ENCODE results near the gene TSSC4.

Gene TSSC4

DNA sequence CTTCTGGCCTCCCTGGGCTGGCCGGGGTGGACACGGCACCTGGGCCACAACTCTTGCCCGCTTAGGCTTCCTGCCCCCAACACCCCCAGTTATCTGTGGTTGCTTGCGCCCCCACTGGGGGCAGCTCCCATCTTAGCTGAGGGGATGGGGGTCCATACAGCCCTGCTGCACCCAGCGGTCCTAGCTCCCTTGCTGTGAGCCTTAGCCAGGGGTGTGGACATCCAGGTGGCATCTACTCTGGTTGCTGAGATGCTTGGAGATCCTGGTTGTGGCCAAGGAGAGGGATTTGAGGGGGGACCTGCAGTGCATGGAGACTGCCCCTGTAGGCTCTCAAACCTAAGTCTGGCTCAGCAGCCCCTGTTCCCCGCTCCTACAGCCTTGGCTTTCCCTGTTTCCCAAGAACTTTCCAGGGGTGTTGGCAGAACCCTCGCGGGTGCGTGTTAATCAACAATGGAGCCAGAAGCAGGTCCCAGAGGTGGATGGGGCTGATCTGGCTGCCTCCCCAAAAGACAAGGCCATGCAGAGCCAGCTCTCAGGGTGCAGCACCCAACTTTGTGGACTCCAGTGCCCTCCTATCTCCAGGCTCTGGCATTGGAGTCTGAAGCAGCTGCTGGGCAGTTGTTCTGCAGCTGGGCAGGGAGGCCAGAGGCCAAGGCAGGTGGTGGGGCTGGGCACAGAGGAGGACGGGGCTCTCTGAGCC, 47.6 kb downstream of the TSSC4 start:
- no peak for DNase-seq (ENCODE audit: low read depth)
- no peak for TF ChIP-seq CTCF (conservative IDR thresholded peaks at IDR 0.05; ENCODE audit: low read length)
- no peak overlapping the region for H3K4me3 ChIP-seq (ENCODE audit: low read length)

DNA sequence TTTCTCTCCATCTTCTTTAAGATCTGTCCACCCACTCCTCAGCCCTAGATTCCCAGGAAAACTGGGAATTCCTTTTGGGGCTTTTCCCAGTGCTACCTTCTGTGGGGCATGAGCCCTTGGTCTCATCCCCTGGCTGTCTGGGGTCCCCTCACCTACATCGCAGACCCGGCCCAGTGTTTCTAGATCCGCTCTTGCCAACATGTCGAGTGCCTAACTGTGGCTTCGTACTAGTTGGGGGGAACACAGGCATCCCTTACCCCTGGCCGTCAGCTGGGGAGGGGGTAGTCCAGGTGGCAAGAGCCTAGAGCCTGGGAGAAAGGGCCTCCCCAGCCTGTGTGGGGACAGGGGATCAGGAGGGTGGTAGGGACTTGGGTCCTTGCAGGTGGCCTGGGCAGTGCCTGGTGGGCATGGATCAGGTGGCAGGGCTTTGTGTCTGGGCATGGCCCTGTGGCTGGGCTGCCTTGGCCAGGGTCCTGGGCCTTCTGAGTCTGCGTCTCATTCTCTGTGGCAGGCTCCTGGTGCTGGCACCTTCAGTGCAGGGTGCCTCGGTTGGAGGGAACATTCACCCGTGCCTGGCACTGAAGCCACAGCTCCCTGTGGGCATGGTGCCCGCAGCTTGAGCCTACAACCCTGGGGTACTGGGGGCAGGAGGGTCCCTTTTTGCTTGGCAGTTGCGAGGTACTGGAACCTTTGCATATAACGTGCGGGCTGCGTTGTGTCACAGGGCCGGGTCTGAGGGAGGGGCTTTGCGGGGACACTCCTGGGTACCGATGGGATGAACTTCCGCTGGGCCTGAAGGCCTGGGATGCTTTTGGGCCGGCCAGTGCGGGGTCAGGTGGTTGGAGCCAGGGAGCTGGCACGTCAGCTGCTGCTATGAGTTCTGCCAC, 48.4 kb downstream of the TSSC4 start:
- no peak for DNase-seq (ENCODE audit: low read depth)
- no peak overlapping the region for H3K4me3 ChIP-seq (ENCODE audit: low read length)
- no peak for TF ChIP-seq CTCF (conservative IDR thresholded peaks at IDR 0.05; ENCODE audit: low read length)

DNA sequence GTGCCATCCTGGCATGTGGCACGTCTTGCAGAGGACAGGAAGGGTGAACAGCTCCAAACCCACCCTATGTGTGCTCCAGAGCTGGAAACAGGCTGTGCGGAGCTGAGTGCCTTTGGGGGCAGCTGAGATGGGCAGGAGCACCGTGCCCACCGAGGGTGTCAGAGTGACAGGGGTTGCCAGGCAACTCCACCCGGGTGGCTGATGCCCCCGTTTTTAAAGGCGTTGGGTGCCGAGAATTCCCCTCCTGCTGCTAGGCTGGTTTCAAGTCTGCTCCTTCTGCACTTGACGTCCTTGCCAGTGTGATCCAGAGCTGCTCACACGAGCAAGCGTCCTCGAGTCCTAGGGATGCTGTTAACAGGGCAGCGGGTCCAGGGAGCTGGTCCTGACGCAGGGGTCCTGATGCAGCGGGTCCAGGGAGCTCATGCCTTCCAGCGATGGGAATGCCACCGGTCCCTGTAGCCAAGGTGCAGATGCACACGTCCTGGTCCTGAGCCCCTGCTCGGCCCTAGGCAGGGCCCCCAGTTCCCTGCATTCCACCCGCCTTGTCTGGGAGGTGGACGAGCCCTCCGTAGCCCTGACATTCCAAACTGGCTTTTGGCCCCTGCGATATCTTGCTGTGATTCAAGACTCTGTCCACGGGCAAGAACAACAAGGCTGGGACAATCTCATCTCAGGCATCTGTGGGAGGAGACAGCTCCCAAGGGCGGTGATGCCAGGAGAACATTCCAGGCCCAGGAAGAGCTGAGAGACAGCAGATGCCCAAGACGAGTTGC, 49.2 kb downstream of the TSSC4 start:
- TF ChIP-seq CTCF (conservative IDR thresholded peaks at IDR 0.05; ENCODE audit: low read length): no peak

DNA sequence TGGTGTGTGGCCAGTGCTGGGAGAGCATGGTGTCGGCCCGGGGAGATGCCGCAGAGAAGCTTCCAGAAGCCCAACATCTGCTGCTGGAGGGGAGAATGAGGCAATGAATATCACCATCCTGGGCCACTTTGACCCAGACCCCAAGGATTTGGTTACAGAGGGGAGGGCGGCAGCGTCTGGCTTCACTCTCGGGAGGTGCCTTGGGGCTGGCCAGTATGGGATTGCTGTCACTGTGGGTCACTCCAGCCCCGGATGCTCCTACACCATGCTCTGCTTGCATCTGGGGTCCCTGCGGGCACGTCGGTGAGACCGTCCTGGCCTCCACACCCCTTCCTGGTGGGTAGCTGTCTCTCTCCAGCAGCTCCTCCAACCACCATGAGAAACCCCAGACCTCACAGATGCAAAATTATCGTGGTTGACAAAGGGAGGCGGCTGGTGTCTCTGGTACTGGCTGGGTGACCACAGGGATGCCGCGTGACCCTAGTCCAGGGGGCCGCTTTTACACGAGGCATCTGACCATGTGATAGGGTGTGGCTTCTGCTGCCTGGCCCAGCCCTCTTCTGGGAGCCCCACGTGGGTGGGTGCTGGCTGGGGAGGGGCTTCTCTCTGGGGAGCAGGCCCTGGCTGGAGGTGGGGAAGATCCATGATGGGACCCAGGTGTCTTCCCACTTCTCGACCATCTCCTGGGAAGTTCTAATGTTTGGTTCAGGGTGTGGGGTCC, 49.9 kb downstream of the TSSC4 start:
- no peak overlapping the region for H3K4me3 ChIP-seq (ENCODE audit: low read length)
- no peak for DNase-seq (ENCODE audit: low read depth)
- no peak for TF ChIP-seq CTCF (conservative IDR thresholded peaks at IDR 0.05; ENCODE audit: low read length)

More for the DNA sequence above, 49.2 kb downstream of the TSSC4 start:
- H3K4me3 ChIP-seq (ENCODE audit: low read length): no peak overlapping the region
- no peak for DNase-seq (ENCODE audit: low read depth)

- TF ChIP-seq CTCF (conservative IDR thresholded peaks at IDR 0.05; ENCODE audit: low read length): no peak
- H3K4me3 ChIP-seq (ENCODE audit: low read length): no peak overlapping the region
- DNase-seq (ENCODE audit: low read depth): no peak
Observed at GRCh38 chr11:2451336-2451735, 50.8 kb downstream of the TSSC4 start.

DNA sequence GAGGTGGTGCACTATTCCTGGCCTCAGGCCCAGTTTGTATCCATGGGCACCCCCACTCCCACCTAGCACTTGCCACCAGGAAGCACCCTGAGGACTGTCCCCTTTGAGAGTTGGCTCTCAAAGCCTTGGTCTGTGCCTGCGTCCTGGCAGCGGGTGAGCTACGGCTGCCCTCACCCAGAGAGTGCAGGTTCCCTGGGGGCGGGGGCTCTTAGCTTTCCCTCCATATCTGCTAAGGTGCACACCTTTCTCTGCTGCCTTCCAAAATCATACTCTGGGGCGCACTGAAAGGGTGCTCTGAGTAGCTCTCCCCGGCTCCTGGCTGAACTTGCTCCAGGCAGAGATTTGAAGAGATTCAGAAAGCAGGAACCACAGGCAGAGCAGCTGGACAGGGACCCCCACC, 51.4 kb downstream of the TSSC4 start:
- no peak overlapping the region for H3K4me3 ChIP-seq (ENCODE audit: low read length)
- TF ChIP-seq CTCF (conservative IDR thresholded peaks at IDR 0.05; ENCODE audit: low read length): no peak
- no peak for DNase-seq (ENCODE audit: low read depth)

Measured in AG10803 (cell line).